GM13977 (cell line): Measurements from ENCODE around the gene TNIP1.

ENCODE experiments used
- DNase-seq: peaks from one replicate; pipeline ENCODE4 v3.0.0; 2012; ENCODE audit warnings: low spot score
- CTCF ChIP-seq: IDR thresholded peaks from 2 replicates; pipeline ENCODE4 v1.5.1; 2012; ENCODE audit warnings: mild to moderate bottlenecking, control low read depth; ENCODE audit not compliant: insufficient read depth; ENCODE audit errors: extremely low read depth, missing control alignments
- in situ Hi-C: fragments of 300-500 bp; cut with MboI; formaldehyde crosslinking; loops from one replicate; pipeline ENCODE4 v1.12.0; 2022; ENCODE audit warnings: low sequenced_read_pairs, low pct_unique_long_range_greater_than_20kb, mixed read lengths, inconsistent platforms; ENCODE audit not compliant: unreplicated experiment

The TNIP1 gene

GRCh38 chr5:151038801-151039238, 42.0 kb downstream of the TNIP1 start:
- TF ChIP-seq CTCF = no peak
- no peak for DNase-seq
- in situ Hi-C loops = no loop called here

- DNase-seq = no peak
- in situ Hi-C loops = no loop called here
- TF ChIP-seq CTCF = no peak
Measured at GRCh38 chr5:151038412-151038745, 42.5 kb downstream of the TNIP1 start.

- in situ Hi-C loops = no loop called here
- no peak for TF ChIP-seq CTCF
- DNase-seq = no peak
Measured at GRCh38 chr5:151037561-151038411, 43.0 kb downstream of the TNIP1 start.

GRCh38 chr5:151036556-151036955, 44.3 kb downstream of the TNIP1 start:
- no peak for TF ChIP-seq CTCF
- no peak for DNase-seq
- in situ Hi-C loops = no loop called here

GRCh38 chr5:151034422-151035379, 46.1 kb downstream of the TNIP1 start:
- in situ Hi-C loops = no loop called here
- DNase-seq = no peak

More at GRCh38 chr5:151034422-151035379, 46.1 kb downstream of the TNIP1 start:
- TF ChIP-seq CTCF = no peak
